Body of pancreas (tissue), 4 donors: ENCODE results near the gene NRG3.

Experiments used
- CTCF ChIP-seq, 7 experiments: fragments of 450-650 bp in 4 of 7; fragments of 200-600 bp in 3 of 7; sonication (generic) in 3 of 7; IDR thresholded peaks; one replicate each; pipeline ENCODE4 v1.5.1; 2016 to 2019; ENCODE audit warnings: antibody characterized with exemption in 7 of 7
- POLR2A ChIP-seq, 3 donors: fragments of 450-650 bp; IDR thresholded peaks; one replicate each; pipeline ENCODE4 v1.6.1; 2016; ENCODE audit warnings: antibody characterized with exemption in 3 of 3, mild to moderate bottlenecking in 2 of 3

GRCh38 chr10:82609845-82610244 lies 734.9 kb downstream of the NRG3 start:
- TF ChIP-seq CTCF (IDR thresholded peaks at IDR 0.05), result no peak
- TF ChIP-seq POLR2A (IDR thresholded peaks at IDR 0.05), result no peak
